K562 (cell line): ENCODE measurements around the gene AHI1. TPM values are rescaled to one million over a fixed set of nuclear protein-coding genes. Genes with fewer than 3 reads are reported as not detected.

ENCODE experiments used
- ARNT ChIP-seq, 2 experiments: fragments of 450-650 bp; IDR thresholded peaks; 2 replicates each; pipeline ENCODE4 v1.6.1; 2016; ENCODE audit warnings: mild to moderate bottlenecking in 1 of 2
- ATF7 ChIP-seq: fragments of 450-650 bp; IDR thresholded peaks from 2 replicates; pipeline ENCODE4 v1.7.1; 2014; ENCODE audit warnings: mild to moderate bottlenecking, moderate library complexity
- CC2D1A ChIP-seq: fragments of 450-650 bp; IDR thresholded peaks from 2 replicates; pipeline ENCODE4 v1.6.1; 2017; ENCODE audit warnings: mild to moderate bottlenecking
- CEBPZ ChIP-seq: fragments of 150-350 bp; IDR thresholded peaks from 2 replicates; pipeline ENCODE4 v1.6.1; 2014; ENCODE audit warnings: low read depth, mild to moderate bottlenecking, low read length, borderline replicate concordance
- CTBP1 ChIP-seq: fragments of 450-650 bp; IDR thresholded peaks from 2 replicates; pipeline ENCODE4 v1.6.1; 2016; ENCODE audit warnings: borderline replicate concordance
- HNRNPUL1 ChIP-seq: fragments of 200-400 bp; formaldehyde crosslinking; IDR thresholded peaks from 2 replicates; pipeline ENCODE4 v1.6.1; 2017; ENCODE audit warnings: low read length
- ILF3 ChIP-seq: fragments of 450-650 bp; IDR thresholded peaks from 2 replicates; pipeline ENCODE4 v1.6.1; 2018; ENCODE audit warnings: antibody characterized with exemption, mild to moderate bottlenecking, moderate library complexity, borderline replicate concordance
- PHF8 ChIP-seq: fragments of 200-600 bp; sonication (generic); IDR thresholded peaks from 2 replicates; pipeline ENCODE4 v1.6.1; 2012; ENCODE audit warnings: mixed run types, mild to moderate bottlenecking, inconsistent platforms, low read length, moderate library complexity, borderline replicate concordance
- PREB ChIP-seq: sonication (generic); formaldehyde crosslinking; IDR thresholded peaks from 2 replicates; pipeline ENCODE4 v1.8.1; 2023; ENCODE audit warnings: mild to moderate bottlenecking, missing genetic modification reagents
- polyA plus RNA-seq, 8 experiments: library from polyadenylated mRNA; depleted of rRNA in 4 of 8; stranded (reverse) in 5 of 8; unstranded in 3 of 8; fragments of >200 nt; fragmentation: Nextera tagmentation in 2 of 8; fragmentation: Illumina TruSeq in 1 of 8; extraction: Ambion mirVana in 2 of 8; extraction: Trizol in 1 of 8; gene quantifications; 2 replicates each; pipeline versions ENCODE4 v1.2.1 to v1.2.3, GENCODE V29; 2011 to 2014; ENCODE audit warnings: inconsistent platforms in 1 of 8, missing spikeins in 1 of 8
- total RNA-seq, 7 experiments: library from RNA; depleted of rRNA in 6 of 7; stranded (reverse); fragments of >200 nt in 6 of 7; fragmentation: Illumina TruSeq in 2 of 7; extraction: Trizol in 2 of 7; gene quantifications; 2 replicates each; pipeline versions ENCODE4 v1.2.1 to v1.2.3, GENCODE V29; 2011 to 2021; ENCODE audit warnings: low replicate concordance in 1 of 7
- TF ChIP-seq, protein P1 (sequence below): fragments of 250-450 bp; sonication (Bioruptor Pico); IDR thresholded peaks from 2 replicates; pipeline ENCODE4 v1.5.0; 2021
- TF ChIP-seq, protein P2 (sequence below): sonication (generic); formaldehyde crosslinking; IDR thresholded peaks from 2 replicates; pipeline ENCODE4 v1.8.1; 2023; ENCODE audit warnings: mild to moderate bottlenecking, missing genetic modification reagents
- TF ChIP-seq, protein P3 (sequence below): fragments of 250-450 bp; sonication (Bioruptor Pico); IDR thresholded peaks from 2 replicates; pipeline ENCODE4 v1.4.0; 2020; ENCODE audit warnings: mild to moderate bottlenecking, moderate library complexity

Gene AHI1
- total and polyA plus RNA-seq, 9 of the 15 experiments (the other 6 are each of a cell fraction or from before 2014, with no cell fraction given), result 24.7 to 54.9 (median 32.2) TPM

DNA sequence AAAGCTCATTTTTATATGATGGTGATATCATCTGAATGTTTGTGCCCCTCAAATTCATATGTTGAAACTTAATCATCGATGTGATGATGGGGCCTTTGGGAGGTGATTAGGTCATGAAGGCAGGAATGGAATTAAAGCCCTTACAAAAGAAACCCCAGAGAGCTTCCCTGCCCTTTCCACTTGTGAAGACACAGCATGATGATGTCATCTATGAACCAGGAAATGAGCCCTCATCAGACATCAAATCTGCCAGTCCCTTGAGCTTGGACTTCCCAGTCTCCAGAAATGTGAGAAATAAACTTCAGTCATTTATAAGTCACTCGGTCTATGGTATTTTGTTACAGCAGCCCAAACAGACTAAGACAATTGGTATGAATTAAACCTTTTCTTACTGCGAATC lies 163.4 kb downstream of the AHI1 start (continued):
- TF ChIP-seq, protein P1, sequence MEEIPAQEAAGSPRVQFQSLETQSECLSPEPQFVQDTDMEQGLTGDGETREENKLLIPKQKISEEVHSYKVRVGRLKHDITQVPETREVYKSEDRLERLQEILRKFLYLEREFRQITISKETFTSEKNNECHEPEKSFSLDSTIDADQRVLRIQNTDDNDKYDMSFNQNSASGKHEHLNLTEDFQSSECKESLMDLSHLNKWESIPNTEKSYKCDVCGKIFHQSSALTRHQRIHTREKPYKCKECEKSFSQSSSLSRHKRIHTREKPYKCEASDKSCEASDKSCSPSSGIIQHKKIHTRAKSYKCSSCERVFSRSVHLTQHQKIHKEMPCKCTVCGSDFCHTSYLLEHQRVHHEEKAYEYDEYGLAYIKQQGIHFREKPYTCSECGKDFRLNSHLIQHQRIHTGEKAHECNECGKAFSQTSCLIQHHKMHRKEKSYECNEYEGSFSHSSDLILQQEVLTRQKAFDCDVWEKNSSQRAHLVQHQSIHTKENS (CRISPR knock-in tag), result no peak
- TF ChIP-seq ARNT (IDR thresholded peaks at IDR 0.05) (no peak), PREB (CRISPR knock-in tag) (no peak), ILF3 (no peak), CTBP1 (no peak), CC2D1A (peak; percentile 41; the same call in 1 of the 2 replicates), HNRNPUL1 (no peak), PHF8 (no peak), CEBPZ (no peak), ATF7 (peak; percentile 70)
- TF ChIP-seq, protein P2, sequence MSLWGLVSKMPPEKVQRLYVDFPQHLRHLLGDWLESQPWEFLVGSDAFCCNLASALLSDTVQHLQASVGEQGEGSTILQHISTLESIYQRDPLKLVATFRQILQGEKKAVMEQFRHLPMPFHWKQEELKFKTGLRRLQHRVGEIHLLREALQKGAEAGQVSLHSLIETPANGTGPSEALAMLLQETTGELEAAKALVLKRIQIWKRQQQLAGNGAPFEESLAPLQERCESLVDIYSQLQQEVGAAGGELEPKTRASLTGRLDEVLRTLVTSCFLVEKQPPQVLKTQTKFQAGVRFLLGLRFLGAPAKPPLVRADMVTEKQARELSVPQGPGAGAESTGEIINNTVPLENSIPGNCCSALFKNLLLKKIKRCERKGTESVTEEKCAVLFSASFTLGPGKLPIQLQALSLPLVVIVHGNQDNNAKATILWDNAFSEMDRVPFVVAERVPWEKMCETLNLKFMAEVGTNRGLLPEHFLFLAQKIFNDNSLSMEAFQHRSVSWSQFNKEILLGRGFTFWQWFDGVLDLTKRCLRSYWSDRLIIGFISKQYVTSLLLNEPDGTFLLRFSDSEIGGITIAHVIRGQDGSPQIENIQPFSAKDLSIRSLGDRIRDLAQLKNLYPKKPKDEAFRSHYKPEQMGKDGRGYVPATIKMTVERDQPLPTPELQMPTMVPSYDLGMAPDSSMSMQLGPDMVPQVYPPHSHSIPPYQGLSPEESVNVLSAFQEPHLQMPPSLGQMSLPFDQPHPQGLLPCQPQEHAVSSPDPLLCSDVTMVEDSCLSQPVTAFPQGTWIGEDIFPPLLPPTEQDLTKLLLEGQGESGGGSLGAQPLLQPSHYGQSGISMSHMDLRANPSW (CRISPR knock-in tag), result no peak
- TF ChIP-seq, protein P3, sequence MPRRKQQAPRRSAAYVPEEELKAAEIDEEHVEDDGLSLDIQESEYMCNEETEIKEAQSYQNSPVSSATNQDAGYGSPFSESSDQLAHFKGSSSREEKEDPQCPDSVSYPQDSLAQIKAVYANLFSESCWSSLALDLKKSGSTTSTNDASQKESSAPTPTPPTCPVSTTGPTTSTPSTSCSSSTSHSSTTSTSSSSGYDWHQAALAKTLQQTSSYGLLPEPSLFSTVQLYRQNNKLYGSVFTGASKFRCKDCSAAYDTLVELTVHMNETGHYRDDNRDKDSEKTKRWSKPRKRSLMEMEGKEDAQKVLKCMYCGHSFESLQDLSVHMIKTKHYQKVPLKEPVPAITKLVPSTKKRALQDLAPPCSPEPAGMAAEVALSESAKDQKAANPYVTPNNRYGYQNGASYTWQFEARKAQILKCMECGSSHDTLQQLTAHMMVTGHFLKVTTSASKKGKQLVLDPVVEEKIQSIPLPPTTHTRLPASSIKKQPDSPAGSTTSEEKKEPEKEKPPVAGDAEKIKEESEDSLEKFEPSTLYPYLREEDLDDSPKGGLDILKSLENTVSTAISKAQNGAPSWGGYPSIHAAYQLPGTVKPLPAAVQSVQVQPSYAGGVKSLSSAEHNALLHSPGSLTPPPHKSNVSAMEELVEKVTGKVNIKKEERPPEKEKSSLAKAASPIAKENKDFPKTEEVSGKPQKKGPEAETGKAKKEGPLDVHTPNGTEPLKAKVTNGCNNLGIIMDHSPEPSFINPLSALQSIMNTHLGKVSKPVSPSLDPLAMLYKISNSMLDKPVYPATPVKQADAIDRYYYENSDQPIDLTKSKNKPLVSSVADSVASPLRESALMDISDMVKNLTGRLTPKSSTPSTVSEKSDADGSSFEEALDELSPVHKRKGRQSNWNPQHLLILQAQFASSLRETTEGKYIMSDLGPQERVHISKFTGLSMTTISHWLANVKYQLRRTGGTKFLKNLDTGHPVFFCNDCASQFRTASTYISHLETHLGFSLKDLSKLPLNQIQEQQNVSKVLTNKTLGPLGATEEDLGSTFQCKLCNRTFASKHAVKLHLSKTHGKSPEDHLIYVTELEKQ (CRISPR knock-in tag), result no peak
- TF ChIP-seq, all 486 proteins: peak for 6
